ENCODE results near the gene KCNMA1. TPM values are rescaled to one million over a fixed set of nuclear protein-coding genes. Genes with fewer than 3 reads are reported as not detected.

Gene KCNMA1
- total RNA-seq, 1 donor from 2014 or later = 87.6 TPM

DNA sequence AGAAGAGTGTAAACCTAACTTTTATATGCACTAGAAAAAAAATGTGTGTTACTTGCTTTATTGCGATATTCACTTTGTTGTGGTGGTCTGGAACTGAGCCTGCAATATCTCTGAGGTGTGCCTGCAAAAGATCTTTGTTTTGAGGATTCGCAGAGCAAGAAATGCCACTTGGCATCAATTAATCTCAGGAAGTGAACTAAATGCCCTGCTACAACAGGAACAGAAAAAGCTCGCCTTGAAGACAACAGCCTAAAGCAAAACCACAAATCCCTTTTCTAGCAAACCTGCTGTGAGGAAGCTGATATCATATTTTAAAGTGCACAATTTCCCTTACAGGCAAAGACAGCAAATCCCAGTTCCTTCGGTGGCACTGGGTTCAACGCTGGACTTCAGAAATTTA lies 675.8 kb downstream of the KCNMA1 start:
- Mint-ChIP-seq H3K27ac (ENCODE audit: unreplicated experiment) (no peak overlapping the region), H3K4me3 (ENCODE audit: unreplicated experiment) (no peak overlapping the region)

DNA sequence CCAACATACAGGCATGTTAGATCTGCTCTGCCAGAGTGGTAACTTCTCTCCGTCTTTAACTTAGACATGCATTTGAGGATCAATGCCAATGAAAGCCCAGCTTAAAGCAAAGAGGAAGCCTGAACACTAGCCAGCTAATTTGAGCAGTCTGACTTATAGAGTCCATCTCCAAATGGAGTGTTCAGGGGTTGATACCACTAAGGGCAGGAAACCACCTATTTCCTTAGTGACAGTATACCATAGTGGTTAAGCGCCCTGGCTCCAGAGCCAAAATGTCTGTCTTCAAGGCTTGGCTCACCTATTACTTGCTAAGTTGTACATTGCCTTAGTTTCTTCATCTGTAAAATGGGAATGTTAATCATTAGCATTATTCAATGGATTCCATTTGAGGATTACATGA lies 678.5 kb downstream of the KCNMA1 start:
- H3K4me3 Mint-ChIP-seq (ENCODE audit: unreplicated experiment) = no peak overlapping the region
- TF ChIP-seq, protein P1, sequence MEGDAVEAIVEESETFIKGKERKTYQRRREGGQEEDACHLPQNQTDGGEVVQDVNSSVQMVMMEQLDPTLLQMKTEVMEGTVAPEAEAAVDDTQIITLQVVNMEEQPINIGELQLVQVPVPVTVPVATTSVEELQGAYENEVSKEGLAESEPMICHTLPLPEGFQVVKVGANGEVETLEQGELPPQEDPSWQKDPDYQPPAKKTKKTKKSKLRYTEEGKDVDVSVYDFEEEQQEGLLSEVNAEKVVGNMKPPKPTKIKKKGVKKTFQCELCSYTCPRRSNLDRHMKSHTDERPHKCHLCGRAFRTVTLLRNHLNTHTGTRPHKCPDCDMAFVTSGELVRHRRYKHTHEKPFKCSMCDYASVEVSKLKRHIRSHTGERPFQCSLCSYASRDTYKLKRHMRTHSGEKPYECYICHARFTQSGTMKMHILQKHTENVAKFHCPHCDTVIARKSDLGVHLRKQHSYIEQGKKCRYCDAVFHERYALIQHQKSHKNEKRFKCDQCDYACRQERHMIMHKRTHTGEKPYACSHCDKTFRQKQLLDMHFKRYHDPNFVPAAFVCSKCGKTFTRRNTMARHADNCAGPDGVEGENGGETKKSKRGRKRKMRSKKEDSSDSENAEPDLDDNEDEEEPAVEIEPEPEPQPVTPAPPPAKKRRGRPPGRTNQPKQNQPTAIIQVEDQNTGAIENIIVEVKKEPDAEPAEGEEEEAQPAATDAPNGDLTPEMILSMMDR (IDR thresholded peaks at IDR 0.05) = no peak
- H3K36me3 Mint-ChIP-seq (ENCODE audit: low read depth) = peaks cover 20% of the 10 kb centered on the region
- H3K9me3 Mint-ChIP-seq (ENCODE audit: low read depth) = peaks cover 6% of the 10 kb centered on the region
- no peaks in the 10 kb centered on the region for H3K27me3 Mint-ChIP-seq (ENCODE audit: low read depth)
- no peak for DNase-seq (ENCODE audit: low spot score)
- H3K4me1 Mint-ChIP-seq (ENCODE audit: low read depth) = no peaks in the 10 kb centered on the region
- H3K27ac Mint-ChIP-seq (ENCODE audit: unreplicated experiment) = no peak overlapping the region

More for the DNA sequence above, 675.8 kb downstream of the KCNMA1 start:
- no peak for DNase-seq (ENCODE audit: low spot score)
- TF ChIP-seq, protein P1 (IDR thresholded peaks at IDR 0.05) = no peak
- Mint-ChIP-seq H3K9me3 (ENCODE audit: low read depth) (peaks cover 6% of the 10 kb centered on the region), H3K27me3 (ENCODE audit: low read depth) (no peaks in the 10 kb centered on the region), H3K36me3 (ENCODE audit: low read depth) (peaks cover 22% of the 10 kb centered on the region), H3K4me1 (ENCODE audit: low read depth) (no peaks in the 10 kb centered on the region)

DNA sequence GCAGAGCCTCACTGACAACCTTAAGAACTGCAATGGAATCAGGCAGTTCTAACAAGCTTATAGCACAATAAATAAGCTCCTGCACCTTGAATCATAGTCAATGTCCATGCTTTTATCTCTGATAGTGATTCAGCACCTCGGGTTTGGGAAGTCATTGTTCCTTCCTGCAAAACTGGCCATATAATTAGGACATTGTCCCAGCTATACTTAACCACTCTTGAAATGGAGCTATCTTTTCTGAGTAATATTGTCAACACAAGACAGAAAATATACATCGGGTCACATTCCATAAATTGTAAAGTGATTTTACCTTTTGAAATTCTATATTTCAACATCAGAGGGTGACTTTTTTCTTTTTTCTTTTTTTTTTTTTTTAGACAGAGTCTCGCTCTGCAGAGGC lies 682.8 kb downstream of the KCNMA1 start:
- no peaks in the 10 kb centered on the region for H3K9me3 Mint-ChIP-seq (ENCODE audit: low read depth)
- H3K4me1 Mint-ChIP-seq (ENCODE audit: low read depth) = no peaks in the 10 kb centered on the region
- H3K27ac Mint-ChIP-seq (ENCODE audit: unreplicated experiment) = no peak overlapping the region

DNA sequence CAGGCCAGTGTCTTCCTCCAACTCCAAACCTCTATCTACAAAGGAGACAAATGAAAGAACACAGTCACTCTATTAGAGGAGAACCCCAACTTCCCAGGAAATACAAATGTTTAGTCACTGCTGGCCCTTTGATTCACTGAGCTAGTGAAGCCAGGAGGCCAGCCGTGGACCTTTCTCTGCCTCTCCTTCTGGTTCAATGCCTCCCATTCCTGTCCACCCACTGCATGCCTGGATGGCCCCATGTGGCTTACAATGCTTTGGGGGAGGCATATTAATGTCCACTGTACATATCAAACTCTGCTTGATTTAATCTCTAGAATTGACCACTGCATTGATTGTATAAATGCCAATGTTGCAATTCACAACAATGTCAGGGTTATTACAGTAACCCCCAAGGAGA lies 687.3 kb downstream of the KCNMA1 start:
- Mint-ChIP-seq H3K9me3 (ENCODE audit: low read depth) (no peaks in the 10 kb centered on the region), H3K4me1 (ENCODE audit: low read depth) (no peaks in the 10 kb centered on the region), H3K27me3 (ENCODE audit: low read depth) (no peaks in the 10 kb centered on the region), H3K4me3 (ENCODE audit: unreplicated experiment) (no peak overlapping the region), H3K36me3 (ENCODE audit: low read depth) (peaks cover 30% of the 10 kb centered on the region), H3K27ac (ENCODE audit: unreplicated experiment) (no peak overlapping the region)
- DNase-seq (ENCODE audit: low spot score) = no peak
- TF ChIP-seq, protein P1 (IDR thresholded peaks at IDR 0.05) = no peak

More for the DNA sequence above, 682.8 kb downstream of the KCNMA1 start:
- no peak for DNase-seq (ENCODE audit: low spot score)
- Mint-ChIP-seq H3K27me3 (ENCODE audit: low read depth) (no peaks in the 10 kb centered on the region), H3K36me3 (ENCODE audit: low read depth) (peaks cover 17% of the 10 kb centered on the region), H3K4me3 (ENCODE audit: unreplicated experiment) (no peak overlapping the region)
- TF ChIP-seq, protein P1 (IDR thresholded peaks at IDR 0.05) = no peak

DNA sequence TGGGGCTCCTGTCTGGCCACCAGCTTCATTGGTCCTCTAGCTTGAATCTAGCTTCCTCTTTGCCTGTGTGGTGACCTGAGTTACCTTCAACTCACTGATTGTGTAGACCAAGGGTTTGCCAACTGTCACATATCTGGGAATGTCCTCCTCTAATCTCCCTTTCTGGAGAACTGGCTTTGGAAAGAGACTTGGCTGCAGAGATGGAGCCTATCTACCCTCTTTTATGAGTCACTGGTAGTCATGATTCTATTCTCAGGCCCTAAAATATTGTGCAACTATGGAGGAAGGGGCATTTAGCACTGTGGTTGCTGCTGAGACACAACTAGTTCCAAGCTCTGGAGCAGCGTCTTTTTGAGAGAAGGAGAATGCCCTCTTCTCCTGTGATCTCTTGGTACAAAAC lies 691.3 kb downstream of the KCNMA1 start:
- DNase-seq (ENCODE audit: low spot score) = no peak
- H3K27ac Mint-ChIP-seq (ENCODE audit: unreplicated experiment) = no peak overlapping the region
- TF ChIP-seq, protein P1 (IDR thresholded peaks at IDR 0.05) = no peak
- no peaks in the 10 kb centered on the region for H3K27me3 Mint-ChIP-seq (ENCODE audit: low read depth)
- H3K36me3 Mint-ChIP-seq (ENCODE audit: low read depth) = peaks cover 23% of the 10 kb centered on the region
- H3K9me3 Mint-ChIP-seq (ENCODE audit: low read depth) = no peaks in the 10 kb centered on the region
- H3K4me1 Mint-ChIP-seq (ENCODE audit: low read depth) = peaks cover 4% of the 10 kb centered on the region
- H3K4me3 Mint-ChIP-seq (ENCODE audit: unreplicated experiment) = no peak overlapping the region

All from chondrocyte (in vitro differentiated cells).